Lower lobe of right lung (tissue), 2 donors: ENCODE data around the gene LEO1. TPM values are rescaled to one million over a fixed set of nuclear protein-coding genes. Genes with fewer than 3 reads are reported as not detected.

Source experiments
- ATAC-seq, 2 donors: fragments of 200-7000 bp; cut with Tn5 transposase; one replicate each; pipeline ENCODE4 v1.9.1; 2020 to 2022; ENCODE audit warnings: mild to moderate bottlenecking in 2 of 2, moderate library complexity in 2 of 2
- DNase-seq: peaks from one replicate; pipeline ENCODE4 v3.0.0-alpha.2; 2020
- H3K27ac ChIP-seq: fragments of 200-600 bp; one replicate; pipeline ENCODE4 v1.8.0; 2022
- H3K27me3 ChIP-seq: fragments of 200-600 bp; one replicate; pipeline ENCODE4 v1.8.0; 2022; ENCODE audit warnings: low read depth
- H3K36me3 ChIP-seq: fragments of 200-600 bp; one replicate; pipeline ENCODE4 v1.8.0; 2022; ENCODE audit warnings: mild to moderate bottlenecking
- H3K4me1 ChIP-seq: fragments of 200-600 bp; one replicate; pipeline ENCODE4 v1.8.0; 2022
- H3K4me3 ChIP-seq: fragments of 200-600 bp; one replicate; pipeline ENCODE4 v1.8.0; 2022; ENCODE audit warnings: mild to moderate bottlenecking
- H3K9me3 ChIP-seq: fragments of 200-600 bp; one replicate; pipeline ENCODE4 v1.8.0; 2022
- intact Hi-C: fragments of 100-400 bp; cut with DNase I; formaldehyde crosslinking; loops from one replicate; pipeline ENCODE4 v1.11.0; 2022
- total RNA-seq: library from RNA; stranded (reverse); fragmentation: NEBNext Ultra II Directional; extraction: Animal tissue kit (Norgen Biotek cat#: 25700); gene quantifications from one replicate; pipeline ENCODE4 v1.2.1, GENCODE V29; 2021
- TF ChIP-seq, protein P1 (sequence below): fragments of 200-600 bp; IDR thresholded peaks from one replicate; pipeline ENCODE4 v1.8.0; 2022; ENCODE audit warnings: antibody characterized with exemption, mild to moderate bottlenecking
- donor health status: DM: no; HTN: yes; CAD: no; lungs with severe emphysema.

The LEO1 gene
- total RNA-seq, 1 donor from 2014 or later: 12.6 TPM

- Histone ChIP-seq H3K9me3 (no peaks in the 10 kb centered on the region), H3K4me3 (peak within 1 kb of the TSS; percentile 78), H3K36me3 (no peaks in the 10 kb centered on the region), H3K27me3 (no peaks in the 10 kb centered on the region), H3K4me1 (peaks cover 34% of the 10 kb centered on the region), H3K27ac (peak within 1 kb of the TSS; percentile 96)
- intact Hi-C loops: no loop called here
- DNase-seq: peak; percentile 96
- TF ChIP-seq, protein P1, sequence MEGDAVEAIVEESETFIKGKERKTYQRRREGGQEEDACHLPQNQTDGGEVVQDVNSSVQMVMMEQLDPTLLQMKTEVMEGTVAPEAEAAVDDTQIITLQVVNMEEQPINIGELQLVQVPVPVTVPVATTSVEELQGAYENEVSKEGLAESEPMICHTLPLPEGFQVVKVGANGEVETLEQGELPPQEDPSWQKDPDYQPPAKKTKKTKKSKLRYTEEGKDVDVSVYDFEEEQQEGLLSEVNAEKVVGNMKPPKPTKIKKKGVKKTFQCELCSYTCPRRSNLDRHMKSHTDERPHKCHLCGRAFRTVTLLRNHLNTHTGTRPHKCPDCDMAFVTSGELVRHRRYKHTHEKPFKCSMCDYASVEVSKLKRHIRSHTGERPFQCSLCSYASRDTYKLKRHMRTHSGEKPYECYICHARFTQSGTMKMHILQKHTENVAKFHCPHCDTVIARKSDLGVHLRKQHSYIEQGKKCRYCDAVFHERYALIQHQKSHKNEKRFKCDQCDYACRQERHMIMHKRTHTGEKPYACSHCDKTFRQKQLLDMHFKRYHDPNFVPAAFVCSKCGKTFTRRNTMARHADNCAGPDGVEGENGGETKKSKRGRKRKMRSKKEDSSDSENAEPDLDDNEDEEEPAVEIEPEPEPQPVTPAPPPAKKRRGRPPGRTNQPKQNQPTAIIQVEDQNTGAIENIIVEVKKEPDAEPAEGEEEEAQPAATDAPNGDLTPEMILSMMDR: no peak
- ATAC-seq: peak; percentile 92 to 98
These were observed 47.3 kb upstream of the LEO1 start, which contains the start of gene MAPK6 for GRCh38 chr15:52018693-52019393. TSS of gene MAPK6 (plus strand) at chr15:52019219. CDS start at chr15:52046461, 27,242 bp downstream.

GRCh38 chr15:52018244-52018643 is 46.7 kb upstream of the LEO1 start:
- H3K4me1 ChIP-seq: peaks cover 40% of the 10 kb centered on the region
- no peaks in the 10 kb centered on the region for H3K36me3 ChIP-seq
- ATAC-seq (no peak), DNase-seq (no peak)
- H3K27ac ChIP-seq: peak overlapping the region; percentile 96
- H3K27me3 ChIP-seq: no peaks in the 10 kb centered on the region
- no peaks in the 10 kb centered on the region for H3K9me3 ChIP-seq
- intact Hi-C loops: no loop called here
- peak overlapping the region; percentile 57 for H3K4me3 ChIP-seq
- TF ChIP-seq, protein P1: no peak

DNA sequence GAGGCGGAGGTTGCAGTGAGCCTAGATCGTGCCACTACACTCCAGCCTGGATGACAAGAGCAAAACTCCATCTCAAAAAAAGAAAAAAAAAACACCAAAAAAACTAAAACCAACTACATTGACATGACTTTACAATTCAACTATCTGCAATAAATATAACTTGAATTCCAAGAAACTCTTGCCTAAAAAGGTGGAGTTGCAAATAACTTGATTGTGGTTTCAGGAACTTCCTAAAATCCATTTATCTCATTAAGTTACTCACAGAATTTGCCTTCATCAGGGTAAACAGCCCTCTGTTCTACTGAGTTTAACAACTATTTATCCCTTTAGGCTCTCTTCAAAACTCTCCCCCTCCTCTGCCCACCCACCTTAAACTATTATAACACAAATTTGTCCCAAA is 44.7 kb upstream of the LEO1 start:
- intact Hi-C loops: no loop called here
- H3K4me3 ChIP-seq: no peak overlapping the region
- DNase-seq: no peak
- no peaks in the 10 kb centered on the region for H3K9me3 ChIP-seq
- TF ChIP-seq, protein P1: no peak
- no peaks in the 10 kb centered on the region for H3K36me3 ChIP-seq
- peaks cover 41% of the 10 kb centered on the region for H3K4me1 ChIP-seq
- no peaks in the 10 kb centered on the region for H3K27me3 ChIP-seq
- ATAC-seq: no peak
- H3K27ac ChIP-seq: no peak overlapping the region

DNA sequence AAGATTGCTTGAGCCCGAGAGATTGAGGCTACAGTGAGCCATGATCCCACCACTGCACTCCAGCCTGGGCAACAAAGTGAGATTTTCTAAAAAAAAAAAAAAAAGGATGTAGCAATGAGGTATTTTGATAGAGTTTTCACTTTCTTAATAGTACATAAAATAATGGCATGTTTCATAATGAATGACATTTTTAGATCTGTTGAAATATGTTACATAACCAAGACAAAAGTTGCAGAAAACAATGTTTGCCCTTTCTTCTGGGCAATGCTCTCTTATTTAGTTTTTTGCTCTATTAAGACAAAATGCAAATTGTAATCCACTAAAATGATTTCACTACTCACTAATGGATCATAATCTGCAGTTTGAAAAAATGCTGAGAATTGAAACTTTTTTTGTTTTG is 43.0 kb upstream of the LEO1 start:
- intact Hi-C loops: no loop called here
- H3K4me3 ChIP-seq: no peak overlapping the region
- TF ChIP-seq, protein P1: no peak
- no peaks in the 10 kb centered on the region for H3K9me3 ChIP-seq
- peaks cover 34% of the 10 kb centered on the region for H3K4me1 ChIP-seq
- H3K27me3 ChIP-seq: no peaks in the 10 kb centered on the region
- no peak overlapping the region for H3K27ac ChIP-seq
- DNase-seq (no peak), ATAC-seq (no peak)
- H3K36me3 ChIP-seq: no peaks in the 10 kb centered on the region

DNA sequence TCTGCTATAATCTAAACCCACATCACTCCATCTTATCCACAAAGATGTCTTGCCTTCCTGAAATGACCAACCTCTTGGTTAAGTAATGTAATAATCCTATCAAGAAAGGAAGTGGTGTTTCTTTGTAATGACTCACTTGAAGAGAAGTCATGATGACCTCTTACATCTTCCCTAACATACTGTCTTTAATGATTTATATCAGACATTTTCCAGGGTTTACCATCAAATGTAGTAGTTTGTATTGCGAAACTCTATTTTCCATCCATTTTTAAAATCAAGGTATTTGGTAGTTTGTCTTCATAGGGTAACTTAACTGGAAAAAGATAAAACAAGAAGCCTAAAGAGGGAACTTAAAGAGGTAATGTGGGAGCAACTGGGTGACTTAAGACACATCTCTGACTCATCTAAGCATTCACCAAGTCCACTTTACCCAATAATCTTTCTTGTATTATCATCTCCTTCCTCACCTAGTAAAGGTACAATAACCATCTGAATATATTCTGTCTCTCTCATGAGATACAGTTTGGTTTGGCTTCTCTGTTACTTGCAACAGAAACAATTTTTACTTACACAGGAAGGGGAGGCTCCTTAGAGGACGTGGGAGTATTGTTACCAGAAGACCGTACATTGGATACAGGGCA is 41.7 kb upstream of the LEO1 start:
- TF ChIP-seq, protein P1: no peak
- ATAC-seq (peak; percentile 30 to 41), DNase-seq (no peak)
- Histone ChIP-seq H3K36me3 (no peaks in the 10 kb centered on the region), H3K9me3 (no peaks in the 10 kb centered on the region), H3K4me3 (no peak overlapping the region), H3K27ac (no peak overlapping the region), H3K4me1 (peaks cover 41% of the 10 kb centered on the region), H3K27me3 (no peaks in the 10 kb centered on the region)
- intact Hi-C loops: no loop called here
